ENCODE results near the gene EOMES. TPM values are rescaled to one million over a fixed set of nuclear protein-coding genes. Genes with fewer than 3 reads are reported as not detected.
"Not testable (repeated sequence)": the region's sequence is repeated elsewhere in the genome, so short reads cannot be mapped to it uniquely, and the experiment has no call there.

EOMES gene
- total RNA-seq = under 1 TPM in 1 of 4 donors, not detected in 3; 0.17 TPM

- H3K36me3 ChIP-seq = no peaks in the 10 kb centered on the region
- TF ChIP-seq CTCF (IDR thresholded peaks at IDR 0.05) = peak in 1 of 3 experiments; percentile 1
- TF ChIP-seq POLR2AphosphoS5 (IDR thresholded peaks at IDR 0.05) = no peak
- no peak within 1 kb of the TSS for H3K27ac ChIP-seq (replicated peaks in 1 of 4)
- WGBS = 0% methylated on average over 9 of the region's 81 CpGs
- H3K4me1 ChIP-seq = peaks cover 31 to 42% (median 38%) of the 10 kb centered on the region in 4 donors
- peak within 1 kb of the TSS; percentile 44 to 54 (median 48) for H3K4me3 ChIP-seq
- intact Hi-C loops (cut with DNase I) = no loop called here
- peaks cover 0 to 97% (median 69%) of the 10 kb centered on the region in 4 donors for H3K27me3 ChIP-seq
- no peak for DNase-seq (ENCODE audit: extremely low spot score)
- no peaks in the 10 kb centered on the region for H3K9me3 ChIP-seq
Measured at GRCh38 chr3:27721717-27722564, at the start of gene EOMES. Gene EOMES, minus strand, starts transcription at chr3:27722323. Its CDS starts 29 bp downstream, at chr3:27722294.

- H3K27me3 ChIP-seq; H3K27ac ChIP-seq (replicated peaks in 1 of 4); H3K4me1 ChIP-seq; intact Hi-C loops (cut with DNase I); H3K9me3 ChIP-seq; H3K4me3 ChIP-seq; H3K36me3 ChIP-seq; DNase-seq (ENCODE audit: extremely low spot score): not testable (repeated sequence)
- WGBS = 46% methylated on average over 3 of the region's 4 CpGs
Measured at GRCh38 chr3:27770384-27770783, 48.3 kb upstream of the EOMES start.

GRCh38 chr3:27767000-27767399 is 44.9 kb upstream of the EOMES start:
- 52% methylated on average over 3 of the region's 3 CpGs for WGBS
- Histone ChIP-seq H3K27ac (replicated peaks in 1 of 4) (no peak overlapping the region), H3K4me3 (no peak overlapping the region), H3K27me3 (peaks cover 0 to 2% (median 0%) of the 10 kb centered on the region in 4 donors), H3K4me1 (no peaks in the 10 kb centered on the region), H3K36me3 (no peaks in the 10 kb centered on the region), H3K9me3 (no peaks in the 10 kb centered on the region)
- no peak for DNase-seq (ENCODE audit: extremely low spot score)
- TF ChIP-seq POLR2AphosphoS5 (IDR thresholded peaks at IDR 0.05) (no peak), EP300 (IDR thresholded peaks at IDR 0.05) (no peak), CTCF (IDR thresholded peaks at IDR 0.05) (no peak), POLR2A (IDR thresholded peaks at IDR 0.05; ENCODE audit: low read depth) (no peak)
- intact Hi-C loops (cut with DNase I) = no loop called here

GRCh38 chr3:27758083-27758482 is 36.0 kb upstream of the EOMES start:
- H3K4me1 ChIP-seq = no peaks in the 10 kb centered on the region
- H3K36me3 ChIP-seq = no peaks in the 10 kb centered on the region
- no peak overlapping the region for H3K4me3 ChIP-seq
- no peak overlapping the region for H3K27ac ChIP-seq (replicated peaks in 1 of 4)
- TF ChIP-seq EP300 (IDR thresholded peaks at IDR 0.05) (no peak), POLR2A (IDR thresholded peaks at IDR 0.05; ENCODE audit: low read depth) (no peak), POLR2AphosphoS5 (IDR thresholded peaks at IDR 0.05) (no peak), CTCF (IDR thresholded peaks at IDR 0.05) (no peak)
- intact Hi-C loops (cut with DNase I) = no loop called here
- H3K9me3 ChIP-seq = no peaks in the 10 kb centered on the region
- WGBS = 95% methylated on average over 1 of the region's 1 CpG
- no peak for DNase-seq (ENCODE audit: extremely low spot score)
- no peaks in the 10 kb centered on the region for H3K27me3 ChIP-seq

- DNase-seq (ENCODE audit: extremely low spot score) = no peak
- Histone ChIP-seq H3K27me3 (no peaks in the 10 kb centered on the region), H3K4me1 (no peaks in the 10 kb centered on the region), H3K36me3 (no peaks in the 10 kb centered on the region), H3K4me3 (no peak overlapping the region), H3K9me3 (no peaks in the 10 kb centered on the region), H3K27ac (replicated peaks in 1 of 4) (no peak overlapping the region)
- no peak for TF ChIP-seq EP300 (IDR thresholded peaks at IDR 0.05)
- TF ChIP-seq POLR2A (IDR thresholded peaks at IDR 0.05; ENCODE audit: low read depth) = no peak
- no peak for TF ChIP-seq POLR2AphosphoS5 (IDR thresholded peaks at IDR 0.05)
- no peak for TF ChIP-seq CTCF (IDR thresholded peaks at IDR 0.05)
- 74% methylated on average over 2 of the region's 2 CpGs for WGBS
- intact Hi-C loops (cut with DNase I) = no loop called here
Measured at GRCh38 chr3:27756877-27757276, 34.8 kb upstream of the EOMES start.

Measured in esophagus muscularis mucosa (tissue), 4 donors.